HepG2 (cell line): ENCODE results near the gene PRKN. TPM values are rescaled to one million over a fixed set of nuclear protein-coding genes. Genes with fewer than 3 reads are reported as not detected.

Source experiments
- ATAC-seq: fragments of 200-7000 bp; cut with Tn5 transposase; 3 replicates; pipeline ENCODE4 v1.9.1; 2020; ENCODE audit warnings: mild to moderate bottlenecking, moderate library complexity
- BruUV-seq: library from RNA; stranded (reverse); fragments of 400-500 nt; replicated peaks from 2 replicates; lab custom pipeline; 2021; lab: Mats Ljungman, UMichigan
- CTCF ChIA-PET: fragments of 300-600 bp; formaldehyde crosslinking; extraction: SDS; loops from one replicate; lab custom pipeline; 2021; ENCODE audit warnings: low total read pairs, inconsistent platforms, low intra/inter-chr PET ratio; lab: Yijun Ruan, JAX
- POLR2A ChIA-PET: fragments of 350-600 bp; sonication (Branson Sonifier 250); formaldehyde crosslinking; loops from one replicate; lab custom pipeline; 2020; ENCODE audit warnings: antibody characterized with exemption, inconsistent platforms; lab: Yijun Ruan, JAX
- DNase-seq: peaks from one replicate; pipeline ENCODE4 v3.0.0-alpha.2; 2015; ENCODE audit warnings: low spot score
- FAIRE-seq: peaks from 3 replicates; lab custom pipeline; 2011; peaks lifted over from hg19 to GRCh38; lab: Jason Lieb, UNC
- H2AFZ ChIP-seq: one replicate; pipeline ENCODE4 v1.6.1; 2011; ENCODE audit warnings: low read length, inconsistent platforms
- H3K27ac ChIP-seq: fragments of 300-600 bp; 3 replicates; pipeline ENCODE4 v1.8.0; 2011; ENCODE audit warnings: mixed run types, mild to moderate bottlenecking, mixed read lengths, low read length, inconsistent platforms; ENCODE audit not compliant: insufficient read depth; ENCODE audit errors: extremely low read length
- H3K27me3 ChIP-seq, 2 experiments: fragments of 200-600 bp in 1 of 2; 2 replicates in 1 of 2; 3 replicates in 1 of 2; pipeline versions ENCODE4 v1.6.0 to v1.8.0; 2011; ENCODE audit warnings: low read length in 2 of 2, mild to moderate bottlenecking in 2 of 2, moderate library complexity in 2 of 2, inconsistent platforms in 1 of 2; ENCODE audit not compliant: insufficient read depth in 2 of 2, control insufficient read depth in 1 of 2
- H3K36me3 ChIP-seq, 2 experiments: fragments of 200-600 bp in 1 of 2; replicated peaks in 1 of 2; 2 replicates in 1 of 2; 3 replicates in 1 of 2; pipeline versions ENCODE4 v1.5.1 to v1.8.0; 2011; ENCODE audit warnings: low read length in 2 of 2, inconsistent platforms in 1 of 2; ENCODE audit not compliant: insufficient read depth in 2 of 2, control insufficient read depth in 1 of 2
- H3K4me1 ChIP-seq: 2 replicates; pipeline ENCODE4 v1.5.1; 2012; ENCODE audit warnings: low read length, inconsistent platforms; ENCODE audit not compliant: insufficient read depth
- H3K4me2 ChIP-seq: 2 replicates; pipeline ENCODE4 v1.6.0; 2011; ENCODE audit warnings: low read depth, low read length, inconsistent platforms
- H3K4me3 ChIP-seq, 3 experiments: fragments of 200-600 bp in 1 of 3; sonication (generic), shearing (Covaris generic) in 1 of 3; replicated peaks in 1 of 3; 2 replicates each; pipeline ENCODE4 v1.5.1; 2011 to 2016; ENCODE audit warnings: low read length in 3 of 3, inconsistent platforms in 2 of 3, low read depth in 2 of 3, mild to moderate bottlenecking in 2 of 3, control low read depth in 1 of 3, mixed read lengths in 1 of 3; ENCODE audit not compliant: insufficient read depth in 1 of 3
- H3K79me2 ChIP-seq: one replicate; pipeline ENCODE4 v1.6.1; 2011; ENCODE audit warnings: low read length, inconsistent platforms; ENCODE audit not compliant: insufficient read depth
- H3K9ac ChIP-seq: 2 replicates; pipeline ENCODE4 v1.6.0; 2011; ENCODE audit warnings: mild to moderate bottlenecking, low read depth, low read length, inconsistent platforms; ENCODE audit not compliant: insufficient read depth
- H3K9me3 ChIP-seq: 2 replicates; pipeline ENCODE4 v1.5.1; 2012; ENCODE audit warnings: mild to moderate bottlenecking, low read length
- H4K20me1 ChIP-seq: 2 replicates; pipeline ENCODE4 v1.6.0; 2011; ENCODE audit warnings: inconsistent platforms, mild to moderate bottlenecking, low read length, moderate library complexity; ENCODE audit not compliant: insufficient read depth
- CHCHD3 ChIP-seq: sonication (generic); formaldehyde crosslinking; IDR thresholded peaks from 2 replicates; pipeline ENCODE4 v1.8.0; 2022; ENCODE audit warnings: mild to moderate bottlenecking, missing genetic modification reagents, moderate library complexity
- HDAC6 ChIP-seq: fragments of 200-600 bp; sonication (generic); IDR thresholded peaks from 2 replicates; pipeline ENCODE4 v1.7.0; 2017; ENCODE audit warnings: mild to moderate bottlenecking, antibody characterized with exemption, low read length, low read depth
- HNRNPLL ChIP-seq: fragments of 200-400 bp; formaldehyde crosslinking; IDR thresholded peaks from 2 replicates; pipeline ENCODE4 v1.6.1; 2017; ENCODE audit warnings: mild to moderate bottlenecking, low read depth, low read length; ENCODE audit not compliant: poor library complexity, severe bottlenecking
- KAT7 ChIP-seq: IDR thresholded peaks from 2 replicates; pipeline ENCODE4 v1.6.1; 2018; ENCODE audit warnings: borderline replicate concordance, missing compliant biosample characterization
- POLR2G ChIP-seq: fragments of 200-400 bp; formaldehyde crosslinking; IDR thresholded peaks from 2 replicates; pipeline ENCODE4 v1.6.1; 2018; ENCODE audit warnings: mild to moderate bottlenecking, low read depth, low read length, moderate library complexity
- SOX13 ChIP-seq, 3 experiments: fragments of 450-650 bp in 1 of 3; sonication (generic) in 1 of 3; formaldehyde crosslinking in 1 of 3; IDR thresholded peaks in 2 of 3; conservative IDR thresholded peaks in 1 of 3; 2 replicates each; pipeline versions ENCODE4 v1.5.0 to v1.6.1; 2016 to 2020; ENCODE audit warnings: antibody characterized with exemption in 1 of 3, mild to moderate bottlenecking in 1 of 3, missing compliant biosample characterization in 1 of 3, missing genetic modification reagents in 1 of 3, moderate library complexity in 1 of 3
- TARDBP ChIP-seq: sonication (generic); formaldehyde crosslinking; IDR thresholded peaks from 2 replicates; pipeline ENCODE4 v1.8.0; 2022; ENCODE audit warnings: mild to moderate bottlenecking, missing genetic modification reagents
- ZBTB3 ChIP-seq: sonication (generic); formaldehyde crosslinking; IDR thresholded peaks from 2 replicates; pipeline ENCODE4 v1.4.0; 2020; ENCODE audit warnings: low read depth, mild to moderate bottlenecking, moderate library complexity, missing genetic modification reagents, borderline replicate concordance
- ZBTB7B ChIP-seq: sonication (generic); formaldehyde crosslinking; IDR thresholded peaks from 2 replicates; pipeline ENCODE4 v1.4.0; 2020; ENCODE audit warnings: missing genetic modification reagents
- ZNF432 ChIP-seq: sonication (generic); formaldehyde crosslinking; IDR thresholded peaks from 2 replicates; pipeline ENCODE4 v1.5.0; 2020; ENCODE audit warnings: missing genetic modification reagents, mild to moderate bottlenecking, borderline replicate concordance
- ZNF605 ChIP-seq: sonication (generic); formaldehyde crosslinking; IDR thresholded peaks from 2 replicates; pipeline ENCODE4 v1.8.0; 2022; ENCODE audit warnings: mild to moderate bottlenecking, missing genetic modification reagents
- ZNF737 ChIP-seq: sonication (generic); formaldehyde crosslinking; IDR thresholded peaks from 2 replicates; pipeline ENCODE4 v1.5.0; 2020; ENCODE audit warnings: missing genetic modification reagents, mild to moderate bottlenecking, borderline replicate concordance
- WGBS: methylation state at CpG from one replicate; pipeline ENCODE4 v1.1.6; 2017; ENCODE audit warnings: low lambda C conversion rate; 5-methylcytosine and 5-hydroxymethylcytosine counted together
- in situ Hi-C: cut with HindIII; loops from 2 replicates; pipeline ENCODE4 v1.10.0; 2017; ENCODE audit warnings: low pct_unique_long_range_greater_than_20kb; ENCODE audit not compliant: extremely low pct_ligation_motif_present
- intact Hi-C: fragments of 100-400 bp; cut with micrococcal nuclease; formaldehyde crosslinking; loops from one replicate; pipeline ENCODE4 v1.10.0; 2022; ENCODE audit not compliant: unreplicated experiment
- polyA plus RNA-seq, 8 experiments: library from polyadenylated mRNA; depleted of rRNA in 3 of 8; stranded (reverse) in 7 of 8; unstranded in 1 of 8; fragments of >200 nt; fragmentation: Illumina TruSeq in 4 of 8; extraction: Trizol in 4 of 8; gene quantifications; 2 replicates each; pipeline versions ENCODE4 v1.2.1 to v1.2.3, GENCODE V29; 2011 to 2016; ENCODE audit warnings: low read depth in 4 of 8, missing spikeins in 1 of 8, mixed read lengths in 1 of 8; ENCODE audit not compliant: insufficient read depth in 1 of 8
- total RNA-seq, 5 experiments: library from RNA; depleted of rRNA; stranded (reverse); fragments of >200 nt; fragmentation: Illumina TruSeq; extraction: Trizol; gene quantifications; 2 replicates each; pipeline ENCODE4 v1.2.3, GENCODE V29; 2016; ENCODE audit warnings: low read depth in 1 of 5
- TF ChIP-seq, protein P1 (sequence below): sonication (generic); formaldehyde crosslinking; IDR thresholded peaks from 2 replicates; pipeline ENCODE4 v1.4.0; 2020; ENCODE audit warnings: mild to moderate bottlenecking, missing genetic modification reagents
- TF ChIP-seq, protein P2 (sequence below): sonication (generic); formaldehyde crosslinking; IDR thresholded peaks from 2 replicates; pipeline ENCODE4 v1.5.1; 2020; ENCODE audit warnings: missing genetic modification reagents, mild to moderate bottlenecking, borderline replicate concordance
- TF ChIP-seq, protein P3 (sequence below): sonication (generic); formaldehyde crosslinking; IDR thresholded peaks from 2 replicates; pipeline ENCODE4 v1.8.0; 2022; ENCODE audit warnings: missing genetic modification reagents, mild to moderate bottlenecking, borderline replicate concordance

The PRKN gene
- total and polyA plus RNA-seq, 2 of the 13 experiments (the other 11 are each of a cell fraction or from before 2014, with no cell fraction given), result 0.31 to 0.44 TPM

DNA sequence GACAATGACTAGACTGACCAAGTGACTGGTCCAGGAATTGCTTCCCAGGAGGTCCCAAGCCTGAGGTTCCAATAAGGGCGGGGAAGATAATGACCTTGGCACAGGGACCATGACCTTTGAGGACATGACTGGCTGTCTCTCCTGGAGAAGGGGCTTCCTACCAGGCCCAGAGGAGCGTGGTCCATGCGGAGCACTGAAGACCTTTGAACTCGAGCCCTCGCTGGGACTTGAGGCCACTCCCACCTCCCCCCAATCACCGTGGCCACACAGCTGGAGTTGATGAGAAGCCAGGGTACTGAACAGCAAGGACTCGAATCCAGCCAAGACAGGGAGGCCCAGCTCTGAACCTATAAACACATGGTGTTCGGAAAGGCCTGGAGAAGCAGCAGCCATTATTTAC lies 677.0 kb downstream of the PRKN start:
- no TSS peak for BruUV-seq

DNA sequence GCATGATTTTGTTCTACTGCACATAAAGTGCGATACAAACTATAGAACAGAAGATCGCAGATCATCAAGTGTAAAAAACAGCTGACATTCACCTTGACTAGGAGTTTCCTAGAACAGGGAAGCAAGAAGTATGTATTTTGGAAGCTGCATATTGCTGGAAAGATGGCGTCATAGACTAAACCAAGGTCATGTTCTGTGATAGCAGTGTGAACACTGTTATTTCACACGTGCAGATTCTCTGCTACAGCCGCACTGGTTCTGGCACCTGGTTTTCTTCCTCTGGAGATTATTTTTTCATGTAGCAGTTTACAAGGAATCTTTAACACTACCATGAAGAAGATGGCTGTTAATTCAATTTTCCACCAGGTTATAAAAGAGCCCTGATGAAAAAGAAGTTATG lies 681.2 kb downstream of the PRKN start:
- TF ChIP-seq HDAC6 (no peak), POLR2G (no peak), CHCHD3 (CRISPR knock-in tag) (no peak), ZBTB3 (CRISPR knock-in tag) (no peak)
- TF ChIP-seq, protein P1, sequence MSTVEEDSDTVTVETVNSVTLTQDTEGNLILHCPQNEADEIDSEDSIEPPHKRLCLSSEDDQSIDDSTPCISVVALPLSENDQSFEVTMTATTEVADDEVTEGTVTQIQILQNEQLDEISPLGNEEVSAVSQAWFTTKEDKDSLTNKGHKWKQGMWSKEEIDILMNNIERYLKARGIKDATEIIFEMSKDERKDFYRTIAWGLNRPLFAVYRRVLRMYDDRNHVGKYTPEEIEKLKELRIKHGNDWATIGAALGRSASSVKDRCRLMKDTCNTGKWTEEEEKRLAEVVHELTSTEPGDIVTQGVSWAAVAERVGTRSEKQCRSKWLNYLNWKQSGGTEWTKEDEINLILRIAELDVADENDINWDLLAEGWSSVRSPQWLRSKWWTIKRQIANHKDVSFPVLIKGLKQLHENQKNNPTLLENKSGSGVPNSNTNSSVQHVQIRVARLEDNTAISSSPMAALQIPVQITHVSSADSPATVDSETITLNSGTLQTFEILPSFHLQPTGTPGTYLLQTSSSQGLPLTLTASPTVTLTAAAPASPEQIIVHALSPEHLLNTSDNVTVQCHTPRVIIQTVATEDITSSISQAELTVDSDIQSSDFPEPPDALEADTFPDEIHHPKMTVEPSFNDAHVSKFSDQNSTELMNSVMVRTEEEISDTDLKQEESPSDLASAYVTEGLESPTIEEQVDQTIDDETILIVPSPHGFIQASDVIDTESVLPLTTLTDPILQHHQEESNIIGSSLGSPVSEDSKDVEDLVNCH, result no peak
- TF ChIP-seq, protein P2, sequence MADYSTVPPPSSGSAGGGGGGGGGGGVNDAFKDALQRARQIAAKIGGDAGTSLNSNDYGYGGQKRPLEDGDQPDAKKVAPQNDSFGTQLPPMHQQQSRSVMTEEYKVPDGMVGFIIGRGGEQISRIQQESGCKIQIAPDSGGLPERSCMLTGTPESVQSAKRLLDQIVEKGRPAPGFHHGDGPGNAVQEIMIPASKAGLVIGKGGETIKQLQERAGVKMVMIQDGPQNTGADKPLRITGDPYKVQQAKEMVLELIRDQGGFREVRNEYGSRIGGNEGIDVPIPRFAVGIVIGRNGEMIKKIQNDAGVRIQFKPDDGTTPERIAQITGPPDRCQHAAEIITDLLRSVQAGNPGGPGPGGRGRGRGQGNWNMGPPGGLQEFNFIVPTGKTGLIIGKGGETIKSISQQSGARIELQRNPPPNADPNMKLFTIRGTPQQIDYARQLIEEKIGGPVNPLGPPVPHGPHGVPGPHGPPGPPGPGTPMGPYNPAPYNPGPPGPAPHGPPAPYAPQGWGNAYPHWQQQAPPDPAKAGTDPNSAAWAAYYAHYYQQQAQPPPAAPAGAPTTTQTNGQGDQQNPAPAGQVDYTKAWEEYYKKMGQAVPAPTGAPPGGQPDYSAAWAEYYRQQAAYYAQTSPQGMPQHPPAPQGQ (CRISPR knock-in tag), result no peak
- TF ChIP-seq, protein P3, sequence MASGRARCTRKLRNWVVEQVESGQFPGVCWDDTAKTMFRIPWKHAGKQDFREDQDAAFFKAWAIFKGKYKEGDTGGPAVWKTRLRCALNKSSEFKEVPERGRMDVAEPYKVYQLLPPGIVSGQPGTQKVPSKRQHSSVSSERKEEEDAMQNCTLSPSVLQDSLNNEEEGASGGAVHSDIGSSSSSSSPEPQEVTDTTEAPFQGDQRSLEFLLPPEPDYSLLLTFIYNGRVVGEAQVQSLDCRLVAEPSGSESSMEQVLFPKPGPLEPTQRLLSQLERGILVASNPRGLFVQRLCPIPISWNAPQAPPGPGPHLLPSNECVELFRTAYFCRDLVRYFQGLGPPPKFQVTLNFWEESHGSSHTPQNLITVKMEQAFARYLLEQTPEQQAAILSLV (CRISPR knock-in tag), result no peak
- CTCF ChIA-PET, result no interaction called here
- no TSS peak for BruUV-seq

More for the DNA sequence above, 677.0 kb downstream of the PRKN start:
- ChIA-PET POLR2A (no interaction called here), CTCF (no interaction called here)
- Histone ChIP-seq H4K20me1 (no peaks in the 10 kb centered on the region), H3K79me2 (no peaks in the 10 kb centered on the region), H3K27ac (no peak overlapping the region), H3K9ac (no peak overlapping the region), H3K27me3 (no peaks in the 10 kb centered on the region), H3K4me1 (no peaks in the 10 kb centered on the region), H3K9me3 (no peaks in the 10 kb centered on the region), H3K4me2 (no peak overlapping the region), H2AFZ (no peak overlapping the region), H3K36me3 (no peaks in the 10 kb centered on the region), H3K4me3 (no peak overlapping the region)
- DNase-seq, result no peak
- 37% methylated on average over 8 of the region's 8 CpGs for WGBS
- ATAC-seq, result no peak
- in situ Hi-C loops, result no loop called here
- intact Hi-C loops, result no loop called here
- no peak for FAIRE-seq
- TF ChIP-seq TARDBP (CRISPR knock-in tag), result no peak
- no peak for TF ChIP-seq HNRNPLL
- TF ChIP-seq ZNF737, result no peak
- TF ChIP-seq SOX13 (IDR thresholded peaks at IDR 0.05), result no peak
- TF ChIP-seq SOX13 (CRISPR knock-in tag; conservative IDR thresholded peaks at IDR 0.05 in 1 of 2, IDR thresholded peaks at IDR 0.05 in 1 of 2), result no peak
- no peak for TF ChIP-seq ZBTB7B (CRISPR knock-in tag)
- no peak for TF ChIP-seq KAT7 (CRISPR knock-in tag)
- TF ChIP-seq ZNF432 (CRISPR knock-in tag), result no peak
- no peak for TF ChIP-seq ZNF605 (CRISPR knock-in tag)

More for the DNA sequence above, 681.2 kb downstream of the PRKN start:
- DNase-seq, result no peak
- H3K9me3 ChIP-seq, result no peaks in the 10 kb centered on the region
- POLR2A ChIA-PET, result no interaction called here
- in situ Hi-C loops, result no loop called here
- H3K4me3 ChIP-seq, result no peak overlapping the region
- no peak overlapping the region for H3K4me2 ChIP-seq
- H3K36me3 ChIP-seq, result no peaks in the 10 kb centered on the region
- intact Hi-C loops, result no loop called here
- no peak overlapping the region for H2AFZ ChIP-seq
- no peak overlapping the region for H3K9ac ChIP-seq
- no peaks in the 10 kb centered on the region for H3K4me1 ChIP-seq
- no peaks in the 10 kb centered on the region for H3K27me3 ChIP-seq
- FAIRE-seq, result no peak
- no peak overlapping the region for H3K27ac ChIP-seq
- H3K79me2 ChIP-seq, result no peaks in the 10 kb centered on the region
- H4K20me1 ChIP-seq, result no peaks in the 10 kb centered on the region
- ATAC-seq, result no peak
- 66% methylated on average over 5 of the region's 5 CpGs for WGBS
